ENCODE measurements around the gene CHIC1.
"Not testable (repeated sequence)": the region's sequence is repeated elsewhere in the genome, so short reads cannot be mapped to it uniquely, and the experiment has no call there.

Gene CHIC1

GRCh38 chrX:73647212-73647611, 84.2 kb downstream of the CHIC1 start:
- H3K36me3 Mint-ChIP-seq (ENCODE audit: low read depth) = peaks cover 10% of the 10 kb centered on the region
- H3K4me3 Mint-ChIP-seq = no peak overlapping the region
- no peaks in the 10 kb centered on the region for H3K27me3 Mint-ChIP-seq (ENCODE audit: low read depth)
- DNase-seq (ENCODE audit: low spot score) = no peak
- H3K27ac Mint-ChIP-seq = no peak overlapping the region
- no peaks in the 10 kb centered on the region for H3K4me1 Mint-ChIP-seq (ENCODE audit: low read depth)
- H3K9me3 Mint-ChIP-seq = peaks cover 10% of the 10 kb centered on the region

GRCh38 chrX:73647632-73648322, 84.8 kb downstream of the CHIC1 start:
- H3K9me3 Mint-ChIP-seq = peaks cover 10% of the 10 kb centered on the region
- H3K27me3 Mint-ChIP-seq (ENCODE audit: low read depth) = no peaks in the 10 kb centered on the region
- H3K4me3 Mint-ChIP-seq = no peak overlapping the region
- no peaks in the 10 kb centered on the region for H3K4me1 Mint-ChIP-seq (ENCODE audit: low read depth)
- H3K36me3 Mint-ChIP-seq (ENCODE audit: low read depth) = peaks cover 10% of the 10 kb centered on the region
- H3K27ac Mint-ChIP-seq = no peak overlapping the region
- DNase-seq (ENCODE audit: low spot score) = no peak

- peaks cover 24% of the 10 kb centered on the region for H3K9me3 Mint-ChIP-seq
- not testable (repeated sequence) for H3K36me3 Mint-ChIP-seq (ENCODE audit: low read depth); H3K27me3 Mint-ChIP-seq (ENCODE audit: low read depth); H3K4me1 Mint-ChIP-seq (ENCODE audit: low read depth); DNase-seq (ENCODE audit: low spot score); H3K4me3 Mint-ChIP-seq; H3K27ac Mint-ChIP-seq
Observed at GRCh38 chrX:73661322-73661721, 98.3 kb downstream of the CHIC1 start.

GRCh38 chrX:73668779-73669178, 105.8 kb downstream of the CHIC1 start:
- DNase-seq (ENCODE audit: low spot score) = no peak
- Mint-ChIP-seq H3K27me3 (ENCODE audit: low read depth) (no peaks in the 10 kb centered on the region), H3K27ac (no peak overlapping the region), H3K9me3 (peaks cover 22% of the 10 kb centered on the region), H3K4me1 (ENCODE audit: low read depth) (no peaks in the 10 kb centered on the region), H3K4me3 (no peak overlapping the region), H3K36me3 (ENCODE audit: low read depth) (no peaks in the 10 kb centered on the region)

- Mint-ChIP-seq H3K4me3 (no peak overlapping the region), H3K36me3 (ENCODE audit: low read depth) (no peaks in the 10 kb centered on the region), H3K27ac (no peak overlapping the region), H3K27me3 (ENCODE audit: low read depth) (no peaks in the 10 kb centered on the region), H3K9me3 (no peaks in the 10 kb centered on the region), H3K4me1 (ENCODE audit: low read depth) (no peaks in the 10 kb centered on the region)
- DNase-seq (ENCODE audit: low spot score) = no peak
Observed at GRCh38 chrX:73681408-73681807, 118.4 kb downstream of the CHIC1 start.

- H3K4me3 Mint-ChIP-seq = no peak overlapping the region
- H3K27me3 Mint-ChIP-seq (ENCODE audit: low read depth) = no peaks in the 10 kb centered on the region
- no peak overlapping the region for H3K27ac Mint-ChIP-seq
- H3K4me1 Mint-ChIP-seq (ENCODE audit: low read depth) = no peaks in the 10 kb centered on the region
- DNase-seq (ENCODE audit: low spot score) = no peak
- H3K36me3 Mint-ChIP-seq (ENCODE audit: low read depth) = peaks cover 5% of the 10 kb centered on the region
- no peaks in the 10 kb centered on the region for H3K9me3 Mint-ChIP-seq
Observed at GRCh38 chrX:73683236-73683859, 120.4 kb downstream of the CHIC1 start.

GRCh38 chrX:73707014-73707413, 144.0 kb downstream of the CHIC1 start:
- H3K36me3 Mint-ChIP-seq (ENCODE audit: low read depth); DNase-seq (ENCODE audit: low spot score); H3K9me3 Mint-ChIP-seq; H3K4me3 Mint-ChIP-seq; H3K27me3 Mint-ChIP-seq (ENCODE audit: low read depth); H3K4me1 Mint-ChIP-seq (ENCODE audit: low read depth); H3K27ac Mint-ChIP-seq: not testable (repeated sequence)

- Mint-ChIP-seq H3K27ac (no peak overlapping the region), H3K4me1 (ENCODE audit: low read depth) (no peaks in the 10 kb centered on the region), H3K9me3 (no peaks in the 10 kb centered on the region), H3K27me3 (ENCODE audit: low read depth) (no peaks in the 10 kb centered on the region), H3K36me3 (ENCODE audit: low read depth) (no peaks in the 10 kb centered on the region), H3K4me3 (no peak overlapping the region)
- DNase-seq (ENCODE audit: low spot score) = no peak
Observed at GRCh38 chrX:73728602-73729001, 165.6 kb downstream of the CHIC1 start.

All from T-helper 2 cell treated with Interferon-gamma antibody and Interleukin-4, amounts not matched to agents 5 μg/mL and 100 μg/mL, for 36 hours (primary cell).